ENCODE data around the gene XG.

XG gene

DNA sequence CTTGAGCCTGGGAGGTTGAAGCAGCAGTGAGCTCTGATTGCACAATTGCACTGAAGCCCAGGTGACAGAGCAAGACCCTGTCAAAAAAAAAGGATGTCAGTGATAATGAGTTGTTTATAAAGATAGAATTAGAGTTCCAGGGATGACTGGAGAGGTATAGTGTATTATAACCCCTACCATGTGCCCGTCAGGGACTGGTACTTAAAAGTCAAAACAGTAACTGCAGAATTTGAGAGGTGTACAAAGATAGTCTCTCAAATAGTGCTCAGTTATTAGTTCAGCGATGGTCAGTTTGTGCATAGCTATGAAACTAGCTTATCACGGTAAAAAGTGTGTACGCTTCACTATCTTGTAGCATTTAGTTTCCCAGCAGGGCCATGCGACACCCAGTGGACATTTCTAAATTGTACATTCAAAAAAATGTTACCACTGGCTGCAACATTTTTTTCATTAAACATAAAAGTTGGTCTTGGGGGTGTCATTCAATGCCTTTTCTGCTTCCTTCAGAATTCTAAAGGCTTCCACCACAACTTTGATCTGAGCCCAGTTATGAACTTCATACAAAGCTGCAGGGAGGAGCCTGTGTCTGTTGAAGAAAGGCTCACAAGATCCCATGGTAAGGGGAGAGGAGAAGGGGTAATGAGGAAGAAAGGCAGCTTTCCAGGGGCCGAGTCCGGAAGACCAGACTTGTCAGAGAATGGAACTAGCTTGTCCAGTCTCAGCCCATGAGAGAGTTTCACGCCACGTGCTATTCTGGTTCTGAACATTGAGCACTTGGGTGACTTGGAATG lies 67.7 kb downstream of the XG start:
- Histone ChIP-seq H3K79me2 (ENCODE audit: control insufficient read depth, low read length) (no peaks in the 10 kb centered on the region), H3K4me2 (ENCODE audit: low read length) (no peak overlapping the region), H3K4me1 (ENCODE audit: control insufficient read depth, low read length) (no peaks in the 10 kb centered on the region)

GRCh38 chrX:2820136-2820771 lies 68.4 kb downstream of the XG start:
- Histone ChIP-seq H3K27ac (ENCODE audit: low read depth, low read length) (no peak overlapping the region), H3K79me2 (ENCODE audit: control insufficient read depth, low read length) (no peaks in the 10 kb centered on the region), H3K9me2 (replicated peaks; ENCODE audit: control insufficient read depth, low read length) (no peaks in the 10 kb centered on the region), H3K4me3 (ENCODE audit: low read length) (no peak overlapping the region), H3F3A (ENCODE audit: control insufficient read depth, insufficient read depth) (no peaks in the 10 kb centered on the region), H3K27me3 (ENCODE audit: control insufficient read depth, low read length) (no peaks in the 10 kb centered on the region), H3K4me1 (ENCODE audit: control insufficient read depth, low read length) (no peaks in the 10 kb centered on the region), H4K20me1 (ENCODE audit: control insufficient read depth, insufficient read depth, low read depth, low read length) (no peaks in the 10 kb centered on the region), H3K36me3 (ENCODE audit: control insufficient read depth, low read length) (no peaks in the 10 kb centered on the region), H3K9me3 (ENCODE audit: control insufficient read depth, insufficient read depth, low read length) (no peaks in the 10 kb centered on the region), H3K4me2 (ENCODE audit: low read length) (no peak overlapping the region)
- no peak for TF ChIP-seq EZH2phosphoT487 (IDR thresholded peaks at IDR 0.05; ENCODE audit: borderline replicate concordance, low read length)
- TF ChIP-seq, protein P1, sequence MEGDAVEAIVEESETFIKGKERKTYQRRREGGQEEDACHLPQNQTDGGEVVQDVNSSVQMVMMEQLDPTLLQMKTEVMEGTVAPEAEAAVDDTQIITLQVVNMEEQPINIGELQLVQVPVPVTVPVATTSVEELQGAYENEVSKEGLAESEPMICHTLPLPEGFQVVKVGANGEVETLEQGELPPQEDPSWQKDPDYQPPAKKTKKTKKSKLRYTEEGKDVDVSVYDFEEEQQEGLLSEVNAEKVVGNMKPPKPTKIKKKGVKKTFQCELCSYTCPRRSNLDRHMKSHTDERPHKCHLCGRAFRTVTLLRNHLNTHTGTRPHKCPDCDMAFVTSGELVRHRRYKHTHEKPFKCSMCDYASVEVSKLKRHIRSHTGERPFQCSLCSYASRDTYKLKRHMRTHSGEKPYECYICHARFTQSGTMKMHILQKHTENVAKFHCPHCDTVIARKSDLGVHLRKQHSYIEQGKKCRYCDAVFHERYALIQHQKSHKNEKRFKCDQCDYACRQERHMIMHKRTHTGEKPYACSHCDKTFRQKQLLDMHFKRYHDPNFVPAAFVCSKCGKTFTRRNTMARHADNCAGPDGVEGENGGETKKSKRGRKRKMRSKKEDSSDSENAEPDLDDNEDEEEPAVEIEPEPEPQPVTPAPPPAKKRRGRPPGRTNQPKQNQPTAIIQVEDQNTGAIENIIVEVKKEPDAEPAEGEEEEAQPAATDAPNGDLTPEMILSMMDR (IDR thresholded peaks at IDR 0.05; ENCODE audit: low read depth, low read length, poor library complexity, severe bottlenecking), result no peak

More for the DNA sequence above, 67.7 kb downstream of the XG start:
- no peak overlapping the region for H3K27ac ChIP-seq (ENCODE audit: low read depth, low read length)
- TF ChIP-seq EZH2phosphoT487 (IDR thresholded peaks at IDR 0.05; ENCODE audit: borderline replicate concordance, low read length), result no peak
- TF ChIP-seq, protein P1 (IDR thresholded peaks at IDR 0.05; ENCODE audit: low read depth, low read length, poor library complexity, severe bottlenecking), result no peak
- H3K9me3 ChIP-seq (ENCODE audit: control insufficient read depth, insufficient read depth, low read length), result no peaks in the 10 kb centered on the region
- no peaks in the 10 kb centered on the region for H3K36me3 ChIP-seq (ENCODE audit: control insufficient read depth, low read length)
- H3K9me2 ChIP-seq (replicated peaks; ENCODE audit: control insufficient read depth, low read length), result no peaks in the 10 kb centered on the region
- H3F3A ChIP-seq (ENCODE audit: control insufficient read depth, insufficient read depth), result no peaks in the 10 kb centered on the region
- H3K27me3 ChIP-seq (ENCODE audit: control insufficient read depth, low read length), result no peaks in the 10 kb centered on the region
- no peaks in the 10 kb centered on the region for H4K20me1 ChIP-seq (ENCODE audit: control insufficient read depth, insufficient read depth, low read depth, low read length)
- H3K4me3 ChIP-seq (ENCODE audit: low read length), result no peak overlapping the region

DNA sequence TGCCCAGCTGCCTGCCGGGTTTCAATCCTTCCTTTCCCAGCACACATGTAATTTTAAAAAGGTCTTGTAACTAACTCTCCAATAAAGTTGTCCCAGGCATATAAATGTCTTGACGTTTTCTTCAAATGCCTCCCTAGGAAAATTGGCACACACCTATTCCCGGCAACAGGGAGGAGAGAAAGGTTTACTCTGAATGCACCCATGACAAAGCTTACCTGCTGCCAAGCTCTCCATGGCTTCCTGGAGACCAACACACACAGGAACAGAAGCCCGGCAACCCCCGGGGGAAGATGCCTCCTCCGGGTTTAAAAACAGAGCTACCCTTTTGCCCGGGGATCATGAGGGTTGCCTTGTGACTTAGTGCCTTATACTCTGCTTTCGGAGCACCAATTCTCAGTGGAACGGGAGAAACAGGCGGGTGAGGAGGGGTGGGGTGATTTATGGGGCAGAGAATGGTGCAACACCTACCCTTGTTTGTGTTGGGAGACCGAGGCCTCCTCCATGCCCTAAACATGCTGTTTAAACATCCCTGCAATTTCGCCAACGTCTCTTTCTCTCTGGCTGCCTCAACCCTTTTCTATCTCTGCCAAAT lies 72.1 kb downstream of the XG start:
- H3K4me2 ChIP-seq (ENCODE audit: low read length), result no peak overlapping the region
- TF ChIP-seq, protein P1 (IDR thresholded peaks at IDR 0.05; ENCODE audit: low read depth, low read length, poor library complexity, severe bottlenecking), result no peak
- no peak for TF ChIP-seq EZH2phosphoT487 (IDR thresholded peaks at IDR 0.05; ENCODE audit: borderline replicate concordance, low read length)

More for the DNA sequence above, 72.1 kb downstream of the XG start:
- Histone ChIP-seq H3F3A (ENCODE audit: control insufficient read depth, insufficient read depth) (no peaks in the 10 kb centered on the region), H3K27ac (ENCODE audit: low read depth, low read length) (no peak overlapping the region), H3K27me3 (ENCODE audit: control insufficient read depth, low read length) (no peaks in the 10 kb centered on the region), H3K9me2 (replicated peaks; ENCODE audit: control insufficient read depth, low read length) (no peaks in the 10 kb centered on the region), H4K20me1 (ENCODE audit: control insufficient read depth, insufficient read depth, low read depth, low read length) (no peaks in the 10 kb centered on the region), H3K4me1 (ENCODE audit: control insufficient read depth, low read length) (no peaks in the 10 kb centered on the region), H3K9me3 (ENCODE audit: control insufficient read depth, insufficient read depth, low read length) (no peaks in the 10 kb centered on the region), H3K36me3 (ENCODE audit: control insufficient read depth, low read length) (no peaks in the 10 kb centered on the region), H3K4me3 (ENCODE audit: low read length) (no peak overlapping the region), H3K79me2 (ENCODE audit: control insufficient read depth, low read length) (no peaks in the 10 kb centered on the region)

Data from DOHH2 (cell line).